ENCODE data around the gene DOC2A. TPM values are rescaled to one million over a fixed set of nuclear protein-coding genes. Genes with fewer than 3 reads are reported as not detected.
A peak's percentile ranks its signal among the peaks of the same experiment; 100 is the strongest.

DOC2A gene
- total RNA-seq, 1 donor = not detected

- TF ChIP-seq CTCF (IDR thresholded peaks at IDR 0.05; ENCODE audit: insufficient read depth, low read length) = no peak
- DNase-seq (ENCODE audit: low read depth) = peak; percentile 75
These were observed 27.2 kb downstream of the DOC2A start for GRCh38 chr16:29983420-29984136.

GRCh38 chr16:29982560-29983419 lies 28.0 kb downstream of the DOC2A start:
- no peak overlapping the region for H3K4me3 ChIP-seq (ENCODE audit: low read depth, low read length)
- TF ChIP-seq CTCF (IDR thresholded peaks at IDR 0.05; ENCODE audit: insufficient read depth, low read length) = no peak
- no peak for DNase-seq (ENCODE audit: low read depth)

More at GRCh38 chr16:29983420-29984136, 27.2 kb downstream of the DOC2A start:
- no peak overlapping the region for H3K4me3 ChIP-seq (ENCODE audit: low read depth, low read length)

- TF ChIP-seq CTCF (IDR thresholded peaks at IDR 0.05; ENCODE audit: insufficient read depth, low read length) = no peak
- no peak for DNase-seq (ENCODE audit: low read depth)
- no peak overlapping the region for H3K4me3 ChIP-seq (ENCODE audit: low read depth, low read length)
These were observed 32.1 kb downstream of the DOC2A start for GRCh38 chr16:29978564-29979270.

GRCh38 chr16:29978081-29978480 lies 32.7 kb downstream of the DOC2A start:
- TF ChIP-seq CTCF (IDR thresholded peaks at IDR 0.05; ENCODE audit: insufficient read depth, low read length) = no peak
- H3K4me3 ChIP-seq (ENCODE audit: low read depth, low read length) = no peak overlapping the region
- DNase-seq (ENCODE audit: low read depth) = no peak

- no peak for TF ChIP-seq CTCF (IDR thresholded peaks at IDR 0.05; ENCODE audit: insufficient read depth, low read length)
- no peak for DNase-seq (ENCODE audit: low read depth)
- peak overlapping the region; percentile 92 for H3K4me3 ChIP-seq (ENCODE audit: low read depth, low read length)
These were observed 33.6 kb downstream of the DOC2A start for GRCh38 chr16:29977063-29977825.

Data from fibroblast of the aortic adventitia (primary cell).